Measurements from ENCODE around the gene NF1. TPM values are rescaled to one million over a fixed set of nuclear protein-coding genes. Genes with fewer than 3 reads are reported as not detected.

NF1 gene
- total RNA-seq, 1 donor from 2014 or later, result 58.7 TPM

DNA sequence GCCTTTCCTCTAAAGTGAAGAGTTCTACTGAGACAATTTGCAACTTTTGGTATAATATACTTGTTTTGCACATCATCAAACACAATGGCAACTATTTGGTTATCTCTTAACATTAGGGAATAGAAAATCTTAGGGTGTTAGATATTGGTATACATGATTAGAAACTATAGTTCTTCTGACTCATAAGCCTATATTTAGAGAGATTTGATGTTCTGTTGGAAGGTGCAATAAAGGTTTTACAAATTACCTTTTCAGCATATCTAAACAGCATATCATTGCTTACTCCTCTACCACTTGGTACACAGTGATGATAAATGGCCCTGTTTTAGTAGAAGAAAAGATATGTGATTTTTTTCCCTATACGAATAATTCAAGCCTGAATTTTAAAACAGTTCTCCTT, 212.9 kb downstream of the NF1 start:
- Histone ChIP-seq H3K4me3 (no peak overlapping the region), H3K4me1 (no peaks in the 10 kb centered on the region), H3K36me3 (no peaks in the 10 kb centered on the region), H3K9me3 (no peaks in the 10 kb centered on the region), H3K27me3 (no peaks in the 10 kb centered on the region), H3K27ac (no peak overlapping the region)
- TF ChIP-seq POLR2AphosphoS5 (IDR thresholded peaks at IDR 0.05; ENCODE audit: insufficient read depth in 1 of 2, low read depth in 1 of 2) (no peak), POLR2A (IDR thresholded peaks at IDR 0.05) (no peak)
- TF ChIP-seq, protein P1, sequence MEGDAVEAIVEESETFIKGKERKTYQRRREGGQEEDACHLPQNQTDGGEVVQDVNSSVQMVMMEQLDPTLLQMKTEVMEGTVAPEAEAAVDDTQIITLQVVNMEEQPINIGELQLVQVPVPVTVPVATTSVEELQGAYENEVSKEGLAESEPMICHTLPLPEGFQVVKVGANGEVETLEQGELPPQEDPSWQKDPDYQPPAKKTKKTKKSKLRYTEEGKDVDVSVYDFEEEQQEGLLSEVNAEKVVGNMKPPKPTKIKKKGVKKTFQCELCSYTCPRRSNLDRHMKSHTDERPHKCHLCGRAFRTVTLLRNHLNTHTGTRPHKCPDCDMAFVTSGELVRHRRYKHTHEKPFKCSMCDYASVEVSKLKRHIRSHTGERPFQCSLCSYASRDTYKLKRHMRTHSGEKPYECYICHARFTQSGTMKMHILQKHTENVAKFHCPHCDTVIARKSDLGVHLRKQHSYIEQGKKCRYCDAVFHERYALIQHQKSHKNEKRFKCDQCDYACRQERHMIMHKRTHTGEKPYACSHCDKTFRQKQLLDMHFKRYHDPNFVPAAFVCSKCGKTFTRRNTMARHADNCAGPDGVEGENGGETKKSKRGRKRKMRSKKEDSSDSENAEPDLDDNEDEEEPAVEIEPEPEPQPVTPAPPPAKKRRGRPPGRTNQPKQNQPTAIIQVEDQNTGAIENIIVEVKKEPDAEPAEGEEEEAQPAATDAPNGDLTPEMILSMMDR (IDR thresholded peaks at IDR 0.05), result no peak
- intact Hi-C loops (cut with DNase I), result no loop called here
- DNase-seq (ENCODE audit: extremely low spot score in 2 of 2), result no peak

- TF ChIP-seq POLR2AphosphoS5 (IDR thresholded peaks at IDR 0.05; ENCODE audit: insufficient read depth in 1 of 2, low read depth in 1 of 2) (no peak), POLR2A (IDR thresholded peaks at IDR 0.05) (no peak)
- TF ChIP-seq, protein P1 (IDR thresholded peaks at IDR 0.05), result no peak
- Histone ChIP-seq H3K9me3 (no peaks in the 10 kb centered on the region), H3K4me1 (no peaks in the 10 kb centered on the region), H3K27ac (no peak overlapping the region), H3K4me3 (no peak overlapping the region), H3K36me3 (no peaks in the 10 kb centered on the region), H3K27me3 (no peaks in the 10 kb centered on the region)
- intact Hi-C loops (cut with DNase I), result no loop called here
- DNase-seq (ENCODE audit: extremely low spot score in 2 of 2), result no peak
These were observed 213.9 kb downstream of the NF1 start for GRCh38 chr17:31308372-31309334.

- DNase-seq (ENCODE audit: extremely low spot score in 2 of 2), result no peak
- Histone ChIP-seq H3K4me1 (no peaks in the 10 kb centered on the region), H3K9me3 (no peaks in the 10 kb centered on the region), H3K27me3 (no peaks in the 10 kb centered on the region), H3K27ac (no peak overlapping the region), H3K36me3 (no peaks in the 10 kb centered on the region), H3K4me3 (no peak overlapping the region)
- intact Hi-C loops (cut with DNase I), result no loop called here
- TF ChIP-seq, protein P1 (IDR thresholded peaks at IDR 0.05), result no peak
These were observed 214.8 kb downstream of the NF1 start for GRCh38 chr17:31309556-31309955.

GRCh38 chr17:31310260-31310659, 215.5 kb downstream of the NF1 start:
- Histone ChIP-seq H3K27ac (no peak overlapping the region), H3K27me3 (no peaks in the 10 kb centered on the region)
- intact Hi-C loops (cut with DNase I), result no loop called here

More at GRCh38 chr17:31310260-31310659, 215.5 kb downstream of the NF1 start:
- no peak for DNase-seq (ENCODE audit: extremely low spot score in 2 of 2)
- Histone ChIP-seq H3K4me1 (no peaks in the 10 kb centered on the region), H3K9me3 (no peaks in the 10 kb centered on the region), H3K4me3 (no peak overlapping the region), H3K36me3 (no peaks in the 10 kb centered on the region)
- no peak for TF ChIP-seq POLR2A (IDR thresholded peaks at IDR 0.05)
- TF ChIP-seq, protein P1 (IDR thresholded peaks at IDR 0.05), result no peak
- TF ChIP-seq POLR2AphosphoS5 (IDR thresholded peaks at IDR 0.05; ENCODE audit: insufficient read depth in 1 of 2, low read depth in 1 of 2), result no peak
